MCF 10A (cell line): ENCODE measurements around the gene CD69. TPM values are rescaled to one million over a fixed set of nuclear protein-coding genes. Genes with fewer than 3 reads are reported as not detected.
"Not testable (repeated sequence)": the region's sequence is repeated elsewhere in the genome, so short reads cannot be mapped to it uniquely, and the experiment has no call there.

Experiments used
- BruUV-seq: library from RNA; stranded (reverse); fragments of 400-500 nt; replicated peaks from 2 replicates; lab custom pipeline; 2021; lab: Mats Ljungman, UMichigan
- CTCF ChIA-PET: fragments of 300-600 bp; sonication (Branson Sonifier 250); formaldehyde crosslinking; extraction: SDS; loops from one replicate; lab custom pipeline; 2021; ENCODE audit warnings: antibody characterized with exemption, inconsistent platforms; lab: Yijun Ruan, JAX
- POLR2A ChIA-PET: fragments of 300-600, 350-650 bp; sonication (Branson Sonifier 250); formaldehyde crosslinking; extraction: SDS; loops from one replicate; lab custom pipeline; 2020; ENCODE audit warnings: antibody characterized with exemption, inconsistent platforms; lab: Yijun Ruan, JAX
- DNase-seq: peaks from one replicate; pipeline ENCODE4 v3.0.0-alpha.2; 2018; ENCODE audit not compliant: unreplicated experiment
- H3K27ac Mint-ChIP-seq: one replicate; pipeline ENCODE4 v1.8.0; 2022; ENCODE audit warnings: mild to moderate bottlenecking, low read depth, mixed read lengths; ENCODE audit not compliant: unreplicated experiment
- H3K27me3 Mint-ChIP-seq: one replicate; pipeline ENCODE4 v1.8.0; 2022; ENCODE audit warnings: mixed read lengths; ENCODE audit not compliant: insufficient read depth, unreplicated experiment
- H3K36me3 Mint-ChIP-seq: one replicate; pipeline ENCODE4 v1.8.0; 2022; ENCODE audit warnings: mild to moderate bottlenecking, moderate library complexity, mixed read lengths; ENCODE audit not compliant: insufficient read depth, unreplicated experiment
- H3K4me1 Mint-ChIP-seq: one replicate; pipeline ENCODE4 v1.8.0; 2022; ENCODE audit warnings: mixed read lengths; ENCODE audit not compliant: insufficient read depth, unreplicated experiment
- H3K4me3 Mint-ChIP-seq: one replicate; pipeline ENCODE4 v1.8.0; 2022; ENCODE audit warnings: mild to moderate bottlenecking, moderate library complexity, mixed read lengths; ENCODE audit not compliant: unreplicated experiment
- H3K9me3 Mint-ChIP-seq: one replicate; pipeline ENCODE4 v1.8.0; 2022; ENCODE audit warnings: mixed read lengths; ENCODE audit not compliant: unreplicated experiment
- intact Hi-C: fragments of 100-400 bp; cut with micrococcal nuclease; formaldehyde crosslinking; loops from 2 replicates; pipeline ENCODE4 v1.14.1; 2022
- total RNA-seq: library from RNA; stranded (reverse); gene quantifications from 2 replicates; pipeline ENCODE4 v1.2.3, GENCODE V29; 2022
- TF ChIP-seq, protein P1 (sequence below): fragments of 200-600 bp; IDR thresholded peaks from one replicate; pipeline ENCODE4 v1.8.0; 2022; ENCODE audit warnings: antibody characterized with exemption, mild to moderate bottlenecking; ENCODE audit not compliant: unreplicated experiment

CD69 gene
- total RNA-seq, 1 experiment from 2014 or later, result not detected

DNA sequence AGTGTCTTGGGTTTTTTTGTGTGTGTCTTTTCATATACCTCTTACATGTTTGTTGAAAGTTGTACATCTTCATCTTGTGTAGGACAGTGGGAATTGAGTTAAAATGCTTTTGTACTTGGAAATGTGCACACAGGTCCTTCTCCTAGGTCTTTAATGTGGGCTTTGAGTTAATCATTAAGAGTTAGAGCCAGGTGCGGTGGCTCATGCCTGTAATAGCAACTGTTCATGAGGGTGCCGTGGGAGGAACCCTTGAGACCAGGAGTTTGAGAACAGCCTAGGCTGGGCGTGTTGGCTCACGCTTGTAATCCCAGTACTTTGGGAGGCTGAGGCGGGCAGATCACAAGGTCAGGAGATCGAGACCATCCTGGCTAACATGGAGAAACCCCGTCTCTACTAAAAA, 41.7 kb downstream of the CD69 start:
- POLR2A ChIA-PET, result no interaction called here
- no peaks in the 10 kb centered on the region for H3K36me3 Mint-ChIP-seq
- intact Hi-C loops, result no loop called here
- CTCF ChIA-PET, result interaction anchor here (1.1 to 4.6 kb wide), 2 partner anchors 8 to 10 kb away, joined by 4 to 32 read pairs; no protein-coding TSS in a partner anchor
- no peak for DNase-seq
- no peaks in the 10 kb centered on the region for H3K27me3 Mint-ChIP-seq
- H3K27ac Mint-ChIP-seq, result no peak overlapping the region
- no peak overlapping the region for H3K4me3 Mint-ChIP-seq
- no TSS peak for BruUV-seq
- no peaks in the 10 kb centered on the region for H3K9me3 Mint-ChIP-seq
- TF ChIP-seq, protein P1, sequence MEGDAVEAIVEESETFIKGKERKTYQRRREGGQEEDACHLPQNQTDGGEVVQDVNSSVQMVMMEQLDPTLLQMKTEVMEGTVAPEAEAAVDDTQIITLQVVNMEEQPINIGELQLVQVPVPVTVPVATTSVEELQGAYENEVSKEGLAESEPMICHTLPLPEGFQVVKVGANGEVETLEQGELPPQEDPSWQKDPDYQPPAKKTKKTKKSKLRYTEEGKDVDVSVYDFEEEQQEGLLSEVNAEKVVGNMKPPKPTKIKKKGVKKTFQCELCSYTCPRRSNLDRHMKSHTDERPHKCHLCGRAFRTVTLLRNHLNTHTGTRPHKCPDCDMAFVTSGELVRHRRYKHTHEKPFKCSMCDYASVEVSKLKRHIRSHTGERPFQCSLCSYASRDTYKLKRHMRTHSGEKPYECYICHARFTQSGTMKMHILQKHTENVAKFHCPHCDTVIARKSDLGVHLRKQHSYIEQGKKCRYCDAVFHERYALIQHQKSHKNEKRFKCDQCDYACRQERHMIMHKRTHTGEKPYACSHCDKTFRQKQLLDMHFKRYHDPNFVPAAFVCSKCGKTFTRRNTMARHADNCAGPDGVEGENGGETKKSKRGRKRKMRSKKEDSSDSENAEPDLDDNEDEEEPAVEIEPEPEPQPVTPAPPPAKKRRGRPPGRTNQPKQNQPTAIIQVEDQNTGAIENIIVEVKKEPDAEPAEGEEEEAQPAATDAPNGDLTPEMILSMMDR, result no peak
- peaks cover 9% of the 10 kb centered on the region for H3K4me1 Mint-ChIP-seq

DNA sequence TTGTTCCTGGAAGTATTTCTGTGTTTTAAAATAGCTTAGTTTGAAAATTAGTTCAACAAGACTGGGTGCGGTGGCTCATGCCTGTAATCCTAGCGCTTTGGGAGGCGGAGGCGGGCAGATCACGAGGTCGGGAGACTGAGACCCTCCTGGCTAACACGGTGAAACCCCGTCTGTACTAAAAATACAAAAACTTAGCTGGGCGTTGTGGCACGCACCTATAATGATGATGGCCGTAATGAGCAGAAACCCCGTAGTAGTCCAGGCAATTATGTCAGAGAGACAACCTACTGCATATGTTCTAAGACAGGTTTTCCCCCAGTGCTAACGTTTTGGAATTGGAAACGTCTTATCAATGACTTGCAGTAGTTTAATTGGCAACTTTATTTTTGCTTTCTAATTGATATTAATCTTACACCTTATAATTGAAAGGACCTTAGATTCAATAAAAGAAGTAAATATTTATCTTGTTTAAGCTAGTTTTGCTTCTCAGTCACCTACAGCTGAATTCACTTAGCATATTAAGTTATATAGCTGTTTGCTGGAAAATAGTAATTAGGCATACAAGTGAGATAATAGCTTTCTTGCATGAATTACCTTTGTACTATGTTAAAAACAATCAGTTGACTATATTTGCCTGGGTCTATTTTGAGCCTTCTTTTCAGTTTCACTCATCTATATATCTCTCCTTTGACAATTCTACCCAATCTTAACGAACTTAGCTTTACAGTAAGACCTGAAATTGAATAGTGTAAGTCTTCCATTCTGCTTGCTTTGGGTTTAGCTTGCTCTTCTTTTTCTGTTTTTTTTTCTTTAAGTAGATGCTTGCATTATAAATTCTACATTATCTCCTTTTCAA, 43.4 kb downstream of the CD69 start:
- ChIA-PET CTCF (interaction anchor here (0.6 to 4.6 kb wide), 5 partner anchors 9 to 340 kb away, joined by 3 to 32 read pairs (median 4); no protein-coding TSS in a partner anchor), POLR2A (interaction anchor here (0.6 kb wide), 1 partner anchor 59 kb away, joined by 3 read pairs; no protein-coding TSS in a partner anchor)
- peaks cover 9% of the 10 kb centered on the region for H3K4me1 Mint-ChIP-seq
- no TSS peak for BruUV-seq
- DNase-seq, result no peak
- intact Hi-C loops, result no loop called here
- TF ChIP-seq, protein P1, result no peak
- H3K36me3 Mint-ChIP-seq, result no peaks in the 10 kb centered on the region
- H3K4me3 Mint-ChIP-seq, result no peak overlapping the region
- no peak overlapping the region for H3K27ac Mint-ChIP-seq
- H3K9me3 Mint-ChIP-seq, result no peaks in the 10 kb centered on the region
- no peaks in the 10 kb centered on the region for H3K27me3 Mint-ChIP-seq

DNA sequence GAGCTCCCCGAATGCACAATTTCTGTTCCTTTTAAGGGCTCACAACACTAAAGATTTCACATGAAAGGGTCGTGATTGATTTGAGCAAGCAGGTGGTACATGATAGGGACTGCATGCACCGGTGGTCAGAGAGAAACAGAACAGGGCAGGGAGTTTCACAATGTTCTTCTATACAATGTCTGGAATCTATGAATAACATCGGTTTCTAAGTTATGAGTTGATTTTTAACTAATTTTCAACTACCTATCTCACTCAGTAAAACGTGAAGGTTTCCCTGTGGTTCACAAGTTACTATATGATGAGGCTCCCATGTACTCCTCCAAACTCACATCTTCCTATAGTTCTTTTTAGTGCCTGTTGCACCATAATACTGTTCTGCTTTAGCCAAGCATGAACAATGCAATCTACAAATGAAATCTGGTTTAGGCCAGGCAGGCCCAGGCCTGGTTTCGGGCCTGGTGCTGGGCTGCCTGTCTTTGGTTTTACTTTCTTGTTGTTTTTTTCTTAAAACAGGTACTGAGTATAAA, 47.6 kb downstream of the CD69 start:
- CTCF ChIA-PET, result interaction anchor here (1.0 to 7.4 kb wide), 3 partner anchors 30 to 366 kb away, joined by 3 to 108 read pairs (median 7); no protein-coding TSS in a partner anchor
- H3K36me3 Mint-ChIP-seq, H3K4me1 Mint-ChIP-seq, BruUV-seq, intact Hi-C loops, H3K27me3 Mint-ChIP-seq, H3K27ac Mint-ChIP-seq, H3K4me3 Mint-ChIP-seq, POLR2A ChIA-PET, DNase-seq, H3K9me3 Mint-ChIP-seq: not testable (repeated sequence)

DNA sequence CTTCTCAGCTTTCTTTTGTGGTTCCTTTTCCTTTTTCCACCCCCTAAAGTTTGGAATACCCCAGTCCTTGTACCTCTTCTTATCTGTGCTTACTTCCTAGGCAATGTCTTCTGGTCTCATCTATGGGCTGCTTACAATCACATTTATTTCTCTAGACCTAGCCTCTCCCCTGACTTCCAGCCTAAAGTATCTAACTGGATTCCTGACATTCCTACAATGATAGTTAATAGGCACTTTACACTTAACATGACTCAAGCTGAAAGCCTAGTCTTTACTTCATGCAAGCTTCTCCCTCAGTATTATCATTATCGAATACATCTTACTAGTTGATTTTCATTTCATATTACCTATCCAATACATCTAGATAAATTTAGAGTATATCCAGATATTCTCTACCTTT, 49.0 kb downstream of the CD69 start:
- TF ChIP-seq, protein P1, result no peak
- intact Hi-C loops, result no loop called here
- no TSS peak for BruUV-seq
- Mint-ChIP-seq H3K4me3 (no peak overlapping the region), H3K4me1 (peaks cover 15% of the 10 kb centered on the region), H3K36me3 (no peaks in the 10 kb centered on the region), H3K27ac (no peak overlapping the region), H3K9me3 (no peaks in the 10 kb centered on the region), H3K27me3 (no peaks in the 10 kb centered on the region)
- no peak for DNase-seq
- ChIA-PET POLR2A (interaction anchor here (0.7 kb wide), 1 partner anchor 13 kb away, joined by 3 read pairs; no protein-coding TSS in a partner anchor), CTCF (interaction anchor here (0.6 to 7.4 kb wide), 8 partner anchors 8 to 1103 kb away, joined by 3 to 108 read pairs (median 4); no protein-coding TSS in a partner anchor)
